Vagina (tissue), 2 donors: ENCODE results near the gene CAND2. TPM values are rescaled to one million over a fixed set of nuclear protein-coding genes. Genes with fewer than 3 reads are reported as not detected.
A peak's percentile ranks its signal among the peaks of the same experiment; 100 is the strongest.

Experiments used
- DNase-seq, 2 donors: peaks; one replicate each; pipeline ENCODE4 v3.0.0-alpha.2; 2017; ENCODE audit errors: extremely low spot score in 2 of 2
- H3K27ac ChIP-seq: fragments of 200-600 bp; sonication (generic); one replicate; pipeline ENCODE4 v1.5.1; 2019
- H3K27me3 ChIP-seq: fragments of 200-600 bp; sonication (generic); one replicate; pipeline ENCODE4 v1.5.1; 2019
- H3K36me3 ChIP-seq, 2 donors: fragments of 200-600 bp; sonication (generic); one replicate each; pipeline ENCODE4 v1.5.1; 2017 to 2019
- H3K4me1 ChIP-seq: fragments of 200-600 bp; sonication (generic); one replicate; pipeline ENCODE4 v1.5.1; 2019
- H3K4me3 ChIP-seq, 2 donors: fragments of 200-600 bp; sonication (generic); 1 replicate in 1 of 2; 2 replicates in 1 of 2; pipeline ENCODE4 v1.5.1; 2016 to 2019
- H3K9me3 ChIP-seq: fragments of 200-600 bp; sonication (generic); one replicate; pipeline ENCODE4 v1.5.1; 2019
- CTCF ChIP-seq, 3 experiments: fragments of 450-650 bp in 2 of 3; fragments of 200-600 bp in 1 of 3; sonication (generic) in 1 of 3; IDR thresholded peaks; one replicate each; pipeline ENCODE4 v1.5.1; 2017 to 2019; ENCODE audit warnings: antibody characterized with exemption in 3 of 3, mild to moderate bottlenecking in 2 of 3, moderate library complexity in 2 of 3
- POLR2A ChIP-seq, 2 donors: fragments of 450-650 bp; IDR thresholded peaks; one replicate each; pipeline ENCODE4 v1.6.1; 2017; ENCODE audit warnings: antibody characterized with exemption in 2 of 2, mild to moderate bottlenecking in 2 of 2, moderate library complexity in 2 of 2
- POLR2AphosphoS5 ChIP-seq, 2 donors: sonication (generic); formaldehyde crosslinking; IDR thresholded peaks; one replicate each; pipeline ENCODE4 v1.9.0; 2017; ENCODE audit warnings: antibody characterized with exemption in 2 of 2, mild to moderate bottlenecking in 2 of 2, low read depth in 1 of 2; ENCODE audit not compliant: insufficient read depth in 1 of 2
- intact Hi-C: fragments of 100-400 bp; cut with DNase I; formaldehyde crosslinking; loops from one replicate; pipeline ENCODE4 v1.15.1; 2023
- total RNA-seq: library from RNA; depleted of rRNA; stranded (reverse); fragments of >200 nt; gene quantifications from one replicate; pipeline ENCODE4 v1.2.3, GENCODE V29; 2016

The CAND2 gene
- total RNA-seq, 1 donor from 2014 or later = 12.5 TPM

GRCh38 chr3:12759693-12760565 is 36.6 kb upstream of the CAND2 start:
- Histone ChIP-seq H3K4me3 (no peak overlapping the region), H3K36me3 (no peaks in the 10 kb centered on the region), H3K27me3 (no peaks in the 10 kb centered on the region), H3K4me1 (peaks cover 20% of the 10 kb centered on the region), H3K27ac (peak overlapping the region; percentile 86), H3K9me3 (no peaks in the 10 kb centered on the region)
- no peak for DNase-seq
- intact Hi-C loops = no loop called here
- TF ChIP-seq POLR2A (IDR thresholded peaks at IDR 0.05) = no peak
- TF ChIP-seq CTCF (IDR thresholded peaks at IDR 0.05) = no peak
- peak in 1 of 2 donors; percentile 31 for TF ChIP-seq POLR2AphosphoS5 (IDR thresholded peaks at IDR 0.05; ENCODE audit: insufficient read depth in 1 of 2, low read depth in 1 of 2)

DNA sequence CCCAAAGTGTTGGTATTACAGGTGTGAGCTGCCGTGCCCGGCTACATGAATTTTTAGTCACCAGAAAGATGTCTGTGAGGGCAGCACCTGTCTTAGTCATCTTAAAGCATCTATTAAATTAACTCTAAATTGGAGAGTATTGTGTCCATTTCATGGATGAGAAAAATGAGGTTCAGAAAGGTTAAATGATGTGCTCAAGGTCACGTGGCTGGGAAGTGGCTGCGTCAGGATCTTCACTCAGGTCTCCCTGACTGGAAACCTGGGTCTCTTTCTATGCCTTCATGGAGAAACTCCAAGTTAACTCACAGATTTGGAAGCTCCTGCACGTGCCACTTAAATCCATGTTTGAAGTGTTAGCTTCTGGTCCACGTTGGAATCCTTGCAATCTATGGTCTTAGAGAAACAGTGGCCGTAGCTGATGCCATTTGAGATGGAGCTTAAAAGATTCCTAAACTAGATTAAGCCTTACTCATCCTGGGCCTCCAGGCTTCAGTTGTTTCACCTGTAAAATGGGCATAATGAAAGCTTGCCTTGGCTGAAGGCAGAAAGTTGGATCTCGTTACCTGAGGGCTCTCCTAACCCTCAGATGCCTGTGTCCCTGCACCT is 32.2 kb upstream of the CAND2 start:
- Histone ChIP-seq H3K36me3 (no peaks in the 10 kb centered on the region), H3K9me3 (no peaks in the 10 kb centered on the region), H3K4me1 (peaks cover 9% of the 10 kb centered on the region), H3K4me3 (no peak overlapping the region), H3K27me3 (no peaks in the 10 kb centered on the region), H3K27ac (no peak overlapping the region)
- intact Hi-C loops = no loop called here
- TF ChIP-seq CTCF (IDR thresholded peaks at IDR 0.05) = no peak
- DNase-seq = no peak

DNA sequence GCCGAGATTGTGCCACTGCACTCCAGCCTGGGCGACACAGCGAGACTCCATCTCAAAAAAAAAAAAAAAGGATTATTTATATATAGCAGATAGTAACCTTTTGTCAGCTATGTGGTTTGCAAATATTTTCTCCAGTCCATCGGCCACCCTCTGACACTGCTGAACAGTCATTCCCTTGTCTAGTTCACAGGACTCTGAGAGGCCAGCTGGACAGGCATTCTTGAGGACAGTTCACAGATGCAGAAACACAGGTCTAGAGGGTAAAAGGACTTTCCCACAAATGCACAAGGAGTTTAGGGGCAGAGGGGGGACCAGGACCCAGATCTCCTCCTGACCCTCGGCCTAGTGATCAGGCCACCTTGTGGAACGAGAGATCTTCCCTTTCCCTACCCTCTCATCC is 29.9 kb upstream of the CAND2 start:
- TF ChIP-seq POLR2AphosphoS5 (IDR thresholded peaks at IDR 0.05; ENCODE audit: insufficient read depth in 1 of 2, low read depth in 1 of 2) = no peak
- no peak for TF ChIP-seq CTCF (IDR thresholded peaks at IDR 0.05)
- TF ChIP-seq POLR2A (IDR thresholded peaks at IDR 0.05) = no peak
- H3K27me3 ChIP-seq = no peaks in the 10 kb centered on the region
- intact Hi-C loops = no loop called here
- H3K9me3 ChIP-seq = no peaks in the 10 kb centered on the region
- no peaks in the 10 kb centered on the region for H3K4me1 ChIP-seq
- no peak for DNase-seq
- H3K36me3 ChIP-seq = no peaks in the 10 kb centered on the region
- H3K4me3 ChIP-seq = no peak overlapping the region
- no peak overlapping the region for H3K27ac ChIP-seq

- DNase-seq = no peak
- TF ChIP-seq POLR2AphosphoS5 (IDR thresholded peaks at IDR 0.05; ENCODE audit: insufficient read depth in 1 of 2, low read depth in 1 of 2) (no peak), CTCF (IDR thresholded peaks at IDR 0.05) (no peak), POLR2A (IDR thresholded peaks at IDR 0.05) (no peak)
- Histone ChIP-seq H3K9me3 (no peaks in the 10 kb centered on the region), H3K4me1 (no peaks in the 10 kb centered on the region), H3K4me3 (no peak overlapping the region), H3K27ac (no peak overlapping the region), H3K27me3 (no peaks in the 10 kb centered on the region), H3K36me3 (no peaks in the 10 kb centered on the region)
- intact Hi-C loops = no loop called here
Measured at GRCh38 chr3:12768579-12769527, 27.6 kb upstream of the CAND2 start.
